Smooth muscle cell (in vitro differentiated cells): ENCODE results near the gene DOCK9. TPM values are rescaled to one million over a fixed set of nuclear protein-coding genes. Genes with fewer than 3 reads are reported as not detected.

ENCODE experiments used
- DNase-seq: peaks from one replicate; lab custom pipeline; 2025; ENCODE audit not compliant: unreplicated experiment; lab: John Stamatoyannopoulos, UW
- H2AFZ ChIP-seq: fragments of 200-600 bp; sonication (generic); 2 replicates; pipeline ENCODE4 v1.6.0; 2016; ENCODE audit warnings: antibody characterized with exemption, low read depth, mild to moderate bottlenecking
- H3F3A ChIP-seq: fragments of 200-600 bp; sonication (generic); 2 replicates; pipeline ENCODE4 v1.6.0; 2017; ENCODE audit warnings: antibody characterized with exemption, low read depth
- H3K27ac ChIP-seq: fragments of 200-600 bp; sonication (generic); 2 replicates; pipeline ENCODE4 v1.5.1; 2016; ENCODE audit warnings: low read depth, mild to moderate bottlenecking
- H3K27me3 ChIP-seq: fragments of 200-600 bp; sonication (generic); 2 replicates; pipeline ENCODE4 v1.6.1; 2016; ENCODE audit warnings: low read depth, mild to moderate bottlenecking
- H3K36me3 ChIP-seq: fragments of 200-600 bp; sonication (generic); 2 replicates; pipeline ENCODE4 v1.5.1; 2016; ENCODE audit warnings: low read depth
- H3K4me1 ChIP-seq: fragments of 200-600 bp; sonication (generic); 2 replicates; pipeline ENCODE4 v1.5.1; 2016; ENCODE audit warnings: low read depth
- H3K4me2 ChIP-seq: fragments of 200-600 bp; sonication (generic); 2 replicates; pipeline ENCODE4 v1.6.0; 2016; ENCODE audit warnings: mild to moderate bottlenecking
- H3K4me3 ChIP-seq: fragments of 200-600 bp; sonication (generic); 2 replicates; pipeline ENCODE4 v1.5.1; 2016; ENCODE audit warnings: mild to moderate bottlenecking
- H3K79me2 ChIP-seq: fragments of 200-600 bp; sonication (generic); 2 replicates; pipeline ENCODE4 v1.6.0; 2016; ENCODE audit warnings: low read depth, mild to moderate bottlenecking
- H3K9ac ChIP-seq: fragments of 200-600 bp; sonication (generic); 2 replicates; pipeline ENCODE4 v1.6.0; 2016; ENCODE audit warnings: low read depth
- H3K9me3 ChIP-seq: fragments of 200-600 bp; sonication (generic); replicated peaks from 2 replicates; pipeline ENCODE4 v1.5.1; 2016; ENCODE audit warnings: low read depth
- H4K20me1 ChIP-seq: fragments of 200-600 bp; sonication (generic); 2 replicates; pipeline ENCODE4 v1.6.0; 2016; ENCODE audit warnings: low read depth
- WGBS: methylation state at CpG from one replicate; pipeline ENCODE4 v1.1.7; 2016; ENCODE audit warnings: low lambda C conversion rate; 5-methylcytosine and 5-hydroxymethylcytosine counted together
- polyA plus RNA-seq: library from polyadenylated mRNA; unstranded; fragments of >200 nt; fragmentation: Nextera tagmentation; extraction: Ambion mirVana; gene quantifications from 2 replicates; pipeline ENCODE4 v1.2.1, GENCODE V29; 2016
- total RNA-seq: library from RNA; depleted of rRNA; stranded (reverse); fragments of >200 nt; gene quantifications from 2 replicates; pipeline ENCODE4 v1.2.3, GENCODE V29; 2014
- TF ChIP-seq, protein P1 (sequence below): fragments of 200-600 bp; sonication (generic); IDR thresholded peaks from 2 replicates; pipeline ENCODE4 v1.5.1; 2017; ENCODE audit warnings: borderline replicate concordance, mild to moderate bottlenecking, antibody characterized with exemption; ENCODE audit not compliant: insufficient read depth, poor library complexity, severe bottlenecking

Gene DOCK9
- total and polyA plus RNA-seq, 2 experiments from 2014 or later, result 5.7 to 25.1 TPM

DNA sequence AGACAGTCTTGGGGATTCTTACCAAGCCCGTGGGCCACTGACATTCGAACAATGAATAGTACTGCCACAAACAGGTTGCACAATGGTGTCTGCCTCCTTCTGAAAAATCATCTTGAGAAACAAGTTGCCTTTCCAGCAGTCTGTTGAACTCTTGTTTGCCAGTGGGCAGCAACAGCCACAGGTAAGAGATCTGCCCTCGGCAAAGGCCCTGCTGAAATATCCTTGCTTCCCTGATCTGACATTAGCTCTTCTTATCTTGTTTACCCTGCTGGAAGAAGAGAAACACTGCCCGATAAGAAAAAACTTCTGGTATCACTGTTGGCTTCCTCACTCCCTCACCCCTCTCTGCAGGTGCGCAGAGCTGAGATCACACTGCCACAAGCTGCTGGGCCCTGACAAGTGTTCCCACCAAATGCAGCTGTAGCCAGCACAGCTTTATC is 2.0 kb downstream of the DOCK9 start:
- Histone ChIP-seq H3K4me3 (peak overlapping the region; percentile 35), H3K36me3 (no peaks in the 10 kb centered on the region), H3F3A (peaks cover 29% of the 10 kb centered on the region), H3K4me2 (peak overlapping the region; percentile 83), H3K9ac (no peak overlapping the region), H3K27ac (peak overlapping the region; percentile 70), H3K27me3 (no peaks in the 10 kb centered on the region), H4K20me1 (no peaks in the 10 kb centered on the region), H3K9me3 (no peaks in the 10 kb centered on the region), H3K4me1 (peaks cover 37% of the 10 kb centered on the region), H2AFZ (no peak overlapping the region), H3K79me2 (no peaks in the 10 kb centered on the region)
- TF ChIP-seq, protein P1, sequence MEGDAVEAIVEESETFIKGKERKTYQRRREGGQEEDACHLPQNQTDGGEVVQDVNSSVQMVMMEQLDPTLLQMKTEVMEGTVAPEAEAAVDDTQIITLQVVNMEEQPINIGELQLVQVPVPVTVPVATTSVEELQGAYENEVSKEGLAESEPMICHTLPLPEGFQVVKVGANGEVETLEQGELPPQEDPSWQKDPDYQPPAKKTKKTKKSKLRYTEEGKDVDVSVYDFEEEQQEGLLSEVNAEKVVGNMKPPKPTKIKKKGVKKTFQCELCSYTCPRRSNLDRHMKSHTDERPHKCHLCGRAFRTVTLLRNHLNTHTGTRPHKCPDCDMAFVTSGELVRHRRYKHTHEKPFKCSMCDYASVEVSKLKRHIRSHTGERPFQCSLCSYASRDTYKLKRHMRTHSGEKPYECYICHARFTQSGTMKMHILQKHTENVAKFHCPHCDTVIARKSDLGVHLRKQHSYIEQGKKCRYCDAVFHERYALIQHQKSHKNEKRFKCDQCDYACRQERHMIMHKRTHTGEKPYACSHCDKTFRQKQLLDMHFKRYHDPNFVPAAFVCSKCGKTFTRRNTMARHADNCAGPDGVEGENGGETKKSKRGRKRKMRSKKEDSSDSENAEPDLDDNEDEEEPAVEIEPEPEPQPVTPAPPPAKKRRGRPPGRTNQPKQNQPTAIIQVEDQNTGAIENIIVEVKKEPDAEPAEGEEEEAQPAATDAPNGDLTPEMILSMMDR, result no peak
- DNase-seq, result no peak
- WGBS, result 34% methylated on average over 5 of the region's 5 CpGs

DNA sequence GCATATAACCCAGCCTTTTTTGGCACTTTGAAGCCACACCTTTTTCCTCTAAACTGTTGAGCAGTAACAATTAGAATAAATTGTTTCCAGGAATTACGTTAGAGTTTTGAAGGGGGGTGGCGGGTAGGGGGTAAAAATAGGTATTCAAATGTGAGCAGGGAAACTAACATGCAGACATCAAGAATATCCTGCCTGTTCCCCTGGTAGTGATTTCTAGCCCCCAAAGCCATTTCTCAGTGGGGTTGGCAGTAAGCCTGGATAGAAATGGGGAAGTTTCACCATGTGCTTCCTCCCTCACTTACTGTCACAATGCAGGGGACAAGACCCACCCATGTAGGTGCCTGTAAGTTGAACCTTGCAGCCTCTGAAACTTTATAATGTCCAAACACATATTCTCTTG is 3.8 kb downstream of the DOCK9 start:
- DNase-seq, result no peak
- Histone ChIP-seq H3K36me3 (no peaks in the 10 kb centered on the region), H3K27me3 (no peaks in the 10 kb centered on the region), H3K4me2 (no peak overlapping the region), H3F3A (peaks cover 29% of the 10 kb centered on the region), H3K4me1 (peaks cover 37% of the 10 kb centered on the region), H3K9ac (no peak overlapping the region), H3K79me2 (no peaks in the 10 kb centered on the region), H3K9me3 (no peaks in the 10 kb centered on the region), H3K27ac (no peak overlapping the region), H3K4me3 (no peak overlapping the region), H2AFZ (no peak overlapping the region), H4K20me1 (no peaks in the 10 kb centered on the region)
- 83% methylated on average over 2 of the region's 2 CpGs for WGBS
- TF ChIP-seq, protein P1, result no peak

DNA sequence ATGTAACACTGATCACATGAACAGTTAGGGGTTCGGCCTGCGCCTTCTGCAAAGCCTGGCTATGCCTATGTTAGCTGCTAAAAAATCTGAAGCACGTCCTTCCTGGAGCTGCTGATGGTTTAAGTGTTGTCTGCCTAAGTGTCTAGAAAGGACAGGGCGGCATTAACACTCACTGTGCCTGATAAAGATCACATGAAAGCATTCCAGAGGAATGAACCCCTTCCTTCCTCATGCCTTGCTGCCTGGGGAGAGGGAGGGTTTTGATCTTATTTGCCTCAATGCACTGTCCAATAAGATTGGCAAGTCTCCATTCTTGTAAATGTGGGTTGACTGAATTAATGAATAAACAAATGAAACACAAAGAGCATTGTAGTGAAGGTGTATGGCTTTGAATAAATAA is 5.2 kb downstream of the DOCK9 start:
- peak overlapping the region; percentile 28 for H3K27ac ChIP-seq
- TF ChIP-seq, protein P1, result no peak
- H3K36me3 ChIP-seq, result no peaks in the 10 kb centered on the region
- no peaks in the 10 kb centered on the region for H4K20me1 ChIP-seq
- peaks cover 34% of the 10 kb centered on the region for H3K4me1 ChIP-seq
- no peaks in the 10 kb centered on the region for H3K27me3 ChIP-seq
- H3K4me3 ChIP-seq, result no peak overlapping the region
- DNase-seq, result no peak
- peak overlapping the region; percentile 34 for H2AFZ ChIP-seq
- WGBS, result 12% methylated on average over 4 of the region's 4 CpGs
- H3K4me2 ChIP-seq, result peak overlapping the region; percentile 67
- H3K9ac ChIP-seq, result no peak overlapping the region
- H3K9me3 ChIP-seq, result no peaks in the 10 kb centered on the region
- H3F3A ChIP-seq, result peaks cover 29% of the 10 kb centered on the region
- H3K79me2 ChIP-seq, result no peaks in the 10 kb centered on the region

DNA sequence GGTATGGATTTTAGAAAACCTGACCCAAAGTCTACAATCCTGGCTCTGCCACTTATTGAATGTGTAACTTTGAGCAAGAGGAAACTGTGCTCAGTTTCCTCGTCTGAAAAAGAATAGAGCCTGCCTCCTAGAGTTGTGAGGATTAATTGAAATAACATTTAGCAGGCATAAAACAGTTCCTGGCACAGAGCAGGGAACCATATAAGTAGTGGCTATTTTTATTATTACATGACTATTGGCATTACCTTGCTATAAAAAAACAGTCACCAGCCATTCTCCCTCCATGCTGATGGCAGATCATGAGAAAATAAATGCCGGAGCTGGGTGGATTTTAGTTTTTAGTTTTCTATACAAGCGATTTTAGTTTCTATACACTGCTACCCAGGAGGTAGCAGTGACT is 5.8 kb downstream of the DOCK9 start:
- Histone ChIP-seq H3K36me3 (no peaks in the 10 kb centered on the region), H3K27me3 (no peaks in the 10 kb centered on the region), H3K4me3 (no peak overlapping the region), H3K9me3 (no peaks in the 10 kb centered on the region), H3K4me2 (peak overlapping the region; percentile 67), H3K9ac (no peak overlapping the region), H3K4me1 (peaks cover 28% of the 10 kb centered on the region), H3F3A (peaks cover 25% of the 10 kb centered on the region), H3K79me2 (no peaks in the 10 kb centered on the region), H2AFZ (no peak overlapping the region), H4K20me1 (no peaks in the 10 kb centered on the region), H3K27ac (peak overlapping the region; percentile 28)
- WGBS, result 60% methylated on average over 3 of the region's 3 CpGs
- TF ChIP-seq, protein P1, result no peak
- DNase-seq, result no peak
